H9 (cell line): ENCODE data around the gene TMEM171. TPM values are rescaled to one million over a fixed set of nuclear protein-coding genes. Genes with fewer than 3 reads are reported as not detected.

Source experiments
- DNase-seq: peaks from one replicate; pipeline ENCODE4 v3.0.0-alpha.2; 2017
- H2AFZ ChIP-seq: one replicate; pipeline ENCODE4 v1.6.1; 2013; ENCODE audit warnings: mild to moderate bottlenecking, low read length, control low read depth, moderate library complexity
- H2AK5ac ChIP-seq: 2 replicates; pipeline ENCODE4 v1.6.1; 2013; ENCODE audit warnings: low read length, control low read depth, mixed read lengths; ENCODE audit not compliant: insufficient read length
- H2BK120ac ChIP-seq: one replicate; pipeline ENCODE4 v1.6.1; 2013; ENCODE audit warnings: low read depth, mild to moderate bottlenecking, low read length, control low read depth, inconsistent platforms; ENCODE audit not compliant: poor library complexity, severe bottlenecking
- H2BK12ac ChIP-seq: 2 replicates; pipeline ENCODE4 v1.6.1; 2013; ENCODE audit warnings: low read length, control low read depth, mixed read lengths, low read depth; ENCODE audit not compliant: insufficient read length
- H2BK15ac ChIP-seq: 2 replicates; pipeline ENCODE4 v1.6.1; 2013; ENCODE audit warnings: low read depth, low read length, control low read depth
- H2BK20ac ChIP-seq: one replicate; pipeline ENCODE4 v1.6.1; 2013; ENCODE audit warnings: low read depth, mild to moderate bottlenecking, low read length, control low read depth, inconsistent platforms; ENCODE audit not compliant: poor library complexity, severe bottlenecking
- H2BK5ac ChIP-seq: 2 replicates; pipeline ENCODE4 v1.6.1; 2013; ENCODE audit warnings: low read length, control low read depth, mixed read lengths; ENCODE audit not compliant: insufficient read length
- H3K14ac ChIP-seq: 2 replicates; pipeline ENCODE4 v1.6.1; 2013; ENCODE audit warnings: low read length, control low read depth; ENCODE audit not compliant: insufficient read depth
- H3K18ac ChIP-seq: 2 replicates; pipeline ENCODE4 v1.6.1; 2013; ENCODE audit warnings: low read depth, mild to moderate bottlenecking, mixed read lengths, low read length, control low read depth; ENCODE audit not compliant: insufficient read length
- H3K23ac ChIP-seq: 2 replicates; pipeline ENCODE4 v1.6.1; 2013; ENCODE audit warnings: low read length, control low read depth, mixed read lengths, low read depth; ENCODE audit not compliant: insufficient read length
- H3K23me2 ChIP-seq: 2 replicates; pipeline ENCODE4 v1.6.1; 2013; ENCODE audit warnings: low read depth, mild to moderate bottlenecking, mixed read lengths, low read length, control low read depth; ENCODE audit not compliant: insufficient read length, poor library complexity, severe bottlenecking
- H3K27ac ChIP-seq: 2 replicates; pipeline ENCODE4 v1.5.1; 2013; ENCODE audit warnings: low read length, control low read depth, mixed read lengths, low read depth; ENCODE audit not compliant: insufficient read length
- H3K27me3 ChIP-seq: 2 replicates; pipeline ENCODE4 v1.6.1; 2013; ENCODE audit warnings: low read length, control low read depth, inconsistent platforms; ENCODE audit not compliant: insufficient read depth
- H3K4ac ChIP-seq: 2 replicates; pipeline ENCODE4 v1.6.1; 2013; ENCODE audit warnings: low read depth, mild to moderate bottlenecking, control low read depth, inconsistent platforms, low read length, moderate library complexity
- H3K4me1 ChIP-seq: 2 replicates; pipeline ENCODE4 v1.6.1; 2013; ENCODE audit warnings: low read length, control low read depth, inconsistent platforms; ENCODE audit not compliant: insufficient read depth
- H3K4me2 ChIP-seq: 2 replicates; pipeline ENCODE4 v1.6.1; 2013; ENCODE audit warnings: low read length, control low read depth, mixed read lengths; ENCODE audit not compliant: insufficient read length, insufficient read depth
- H3K56ac ChIP-seq: 2 replicates; pipeline ENCODE4 v1.6.1; 2013; ENCODE audit warnings: low read depth, mild to moderate bottlenecking, mixed read lengths, low read length, control low read depth; ENCODE audit not compliant: insufficient read length
- H3K79me1 ChIP-seq: 2 replicates; pipeline ENCODE4 v1.6.1; 2013; ENCODE audit warnings: low read depth, mild to moderate bottlenecking, moderate library complexity, low read length, control low read depth, inconsistent platforms; ENCODE audit not compliant: insufficient read depth, poor library complexity, severe bottlenecking
- H3K79me2 ChIP-seq: 2 replicates; pipeline ENCODE4 v1.6.1; 2013; ENCODE audit warnings: low read length, control low read depth, inconsistent platforms; ENCODE audit not compliant: insufficient read depth
- H3K9ac ChIP-seq: 2 replicates; pipeline ENCODE4 v1.6.1; 2013; ENCODE audit warnings: low read length, control low read depth, mixed read lengths; ENCODE audit not compliant: insufficient read length; ENCODE audit errors: extremely low read depth
- H3K9me3 ChIP-seq: one replicate; pipeline ENCODE4 v1.6.1; 2013; ENCODE audit warnings: low read depth, low read length, inconsistent platforms; ENCODE audit not compliant: control insufficient read depth
- H3T11ph ChIP-seq: one replicate; pipeline ENCODE4 v1.6.1; 2013; ENCODE audit warnings: mild to moderate bottlenecking, low read length, control low read depth, inconsistent platforms
- H4K20me1 ChIP-seq: one replicate; pipeline ENCODE4 v1.6.1; 2013; ENCODE audit not compliant: control insufficient read depth, insufficient read length, insufficient read depth
- H4K5ac ChIP-seq: 2 replicates; pipeline ENCODE4 v1.6.1; 2013; ENCODE audit warnings: low read depth, mild to moderate bottlenecking, mixed read lengths, low read length, control low read depth; ENCODE audit not compliant: insufficient read length
- H4K8ac ChIP-seq: replicated peaks from 2 replicates; pipeline ENCODE4 v1.6.1; 2013; ENCODE audit warnings: low read length, control low read depth, mixed read lengths, low read depth; ENCODE audit not compliant: insufficient read length
- H4K91ac ChIP-seq: 2 replicates; pipeline ENCODE4 v1.6.1; 2013; ENCODE audit warnings: low read depth, mild to moderate bottlenecking, moderate library complexity, mixed read lengths, low read length, control low read depth; ENCODE audit not compliant: insufficient read length
- H3K27ac Mint-ChIP-seq, 3 experiments: 2 replicates in 2 of 3; 3 replicates in 1 of 3; pipeline ENCODE4 v1.8.0; 2020 to 2021; ENCODE audit warnings: mixed read lengths in 3 of 3, mild to moderate bottlenecking in 1 of 3, moderate library complexity in 1 of 3
- H3K27me3 Mint-ChIP-seq: 2 replicates; pipeline ENCODE4 v1.8.0; 2021; ENCODE audit warnings: low read depth, mild to moderate bottlenecking, moderate library complexity, mixed read lengths
- H3K36me3 Mint-ChIP-seq, 3 experiments: 2 replicates in 2 of 3; 3 replicates in 1 of 3; pipeline ENCODE4 v1.8.0; 2020 to 2021; ENCODE audit warnings: low read depth in 3 of 3, mixed read lengths in 3 of 3; ENCODE audit not compliant: insufficient read depth in 1 of 3
- H3K4me1 Mint-ChIP-seq, 2 experiments: 2 replicates each; pipeline ENCODE4 v1.8.0; 2020; ENCODE audit warnings: mixed read lengths in 2 of 2
- H3K4me3 Mint-ChIP-seq, 2 experiments: 2 replicates in 1 of 2; 3 replicates in 1 of 2; pipeline ENCODE4 v1.8.0; 2020 to 2021; ENCODE audit warnings: mild to moderate bottlenecking in 2 of 2, mixed read lengths in 2 of 2, moderate library complexity in 1 of 2
- H3K9me3 Mint-ChIP-seq, 2 experiments: 2 replicates in 1 of 2; 3 replicates in 1 of 2; pipeline ENCODE4 v1.8.0; 2020; ENCODE audit warnings: mild to moderate bottlenecking in 2 of 2, mixed read lengths in 2 of 2, moderate library complexity in 1 of 2
- WGBS: extraction: QIAGEN DNeasy Blood & Tissue Kit; methylation state at CpG from one replicate; pipeline ENCODE4 v1.1.7; 2013; ENCODE audit warnings: missing lambda C conversion rate, low lambda C conversion rate, mixed read lengths; ENCODE audit not compliant: insufficient read length; ENCODE audit errors: extremely low coverage; 5-methylcytosine and 5-hydroxymethylcytosine counted together
- total RNA-seq: library from RNA; stranded (reverse); gene quantifications from 2 replicates; pipeline ENCODE4 v1.2.1, GENCODE V29; 2021
- TF ChIP-seq, protein P1 (sequence below): fragments of 200-600 bp; sonication (generic); conservative IDR thresholded peaks from 3 replicates; pipeline ENCODE4 v1.8.0; 2021; ENCODE audit warnings: antibody characterized with exemption, mild to moderate bottlenecking

The TMEM171 gene
- total RNA-seq, 1 experiment from 2014 or later: 0.42 TPM

DNA sequence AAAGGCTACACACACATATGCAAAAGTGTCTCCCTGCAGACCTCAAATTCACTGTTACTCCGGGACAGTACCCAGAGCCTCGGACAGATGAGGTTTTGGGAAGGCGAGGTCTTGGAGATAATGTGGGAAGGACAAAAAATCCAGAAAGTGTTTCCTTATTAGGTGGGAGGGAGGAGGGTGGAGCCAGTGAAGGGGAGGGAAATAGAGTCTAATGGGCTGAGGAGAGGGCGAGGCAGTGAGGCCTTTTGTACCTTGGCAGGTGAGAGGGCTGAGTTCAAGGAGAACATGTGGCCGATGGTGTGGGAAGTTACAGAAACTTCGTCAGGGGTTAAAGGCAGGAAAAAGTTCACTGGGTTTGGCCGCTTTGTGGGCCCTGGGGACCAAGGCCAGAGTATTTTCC lies 30.5 kb downstream of the TMEM171 start:
- Histone ChIP-seq H4K20me1 (no peaks in the 10 kb centered on the region), H3K9me3 (no peaks in the 10 kb centered on the region), H3K27me3 (no peaks in the 10 kb centered on the region), H3K18ac (no peak overlapping the region), H3K56ac (no peak overlapping the region), H3K4me1 (no peaks in the 10 kb centered on the region), H2AK5ac (no peak overlapping the region), H2AFZ (no peak overlapping the region), H4K5ac (no peak overlapping the region), H3K23me2 (no peaks in the 10 kb centered on the region), H2BK20ac (no peak overlapping the region), H3K23ac (no peak overlapping the region), H2BK12ac (no peak overlapping the region), H3K79me1 (no peaks in the 10 kb centered on the region), H3K79me2 (no peaks in the 10 kb centered on the region), H2BK120ac (no peak overlapping the region), H3K9ac (no peak overlapping the region), H3K14ac (no peak overlapping the region), H4K91ac (no peak overlapping the region), H3K4ac (no peak overlapping the region), H3T11ph (no peak overlapping the region), H2BK5ac (no peak overlapping the region), H2BK15ac (no peak overlapping the region), H4K8ac (no peak overlapping the region), H3K4me2 (no peak overlapping the region), H3K27ac (no peak overlapping the region)
- peaks cover 3% of the 10 kb centered on the region for H3K27me3 Mint-ChIP-seq
- H3K9me3 Mint-ChIP-seq: no peaks in the 10 kb centered on the region
- TF ChIP-seq, protein P1, sequence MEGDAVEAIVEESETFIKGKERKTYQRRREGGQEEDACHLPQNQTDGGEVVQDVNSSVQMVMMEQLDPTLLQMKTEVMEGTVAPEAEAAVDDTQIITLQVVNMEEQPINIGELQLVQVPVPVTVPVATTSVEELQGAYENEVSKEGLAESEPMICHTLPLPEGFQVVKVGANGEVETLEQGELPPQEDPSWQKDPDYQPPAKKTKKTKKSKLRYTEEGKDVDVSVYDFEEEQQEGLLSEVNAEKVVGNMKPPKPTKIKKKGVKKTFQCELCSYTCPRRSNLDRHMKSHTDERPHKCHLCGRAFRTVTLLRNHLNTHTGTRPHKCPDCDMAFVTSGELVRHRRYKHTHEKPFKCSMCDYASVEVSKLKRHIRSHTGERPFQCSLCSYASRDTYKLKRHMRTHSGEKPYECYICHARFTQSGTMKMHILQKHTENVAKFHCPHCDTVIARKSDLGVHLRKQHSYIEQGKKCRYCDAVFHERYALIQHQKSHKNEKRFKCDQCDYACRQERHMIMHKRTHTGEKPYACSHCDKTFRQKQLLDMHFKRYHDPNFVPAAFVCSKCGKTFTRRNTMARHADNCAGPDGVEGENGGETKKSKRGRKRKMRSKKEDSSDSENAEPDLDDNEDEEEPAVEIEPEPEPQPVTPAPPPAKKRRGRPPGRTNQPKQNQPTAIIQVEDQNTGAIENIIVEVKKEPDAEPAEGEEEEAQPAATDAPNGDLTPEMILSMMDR: no peak
- peaks cover 8 to 10% of the 10 kb centered on the region in 2 experiments; a peak in 3 of 4 replicates for H3K4me1 Mint-ChIP-seq
- no peaks in the 10 kb centered on the region for H3K36me3 Mint-ChIP-seq
- DNase-seq: no peak
- peak overlapping the region in 1 of 3 experiments; percentile 42; a peak in 1 of 7 replicates for H3K27ac Mint-ChIP-seq
- H3K4me3 Mint-ChIP-seq: no peak overlapping the region
- no CpG with 5 or more reads among the region's 7 CpGs for WGBS
